OCI-M1 (cell line): ENCODE data around the gene KAZN.
"Not testable (repeated sequence)": the region's sequence is repeated elsewhere in the genome, so short reads cannot be mapped to it uniquely, and the experiment has no call there.

Experiments
- DNase-seq: peaks from one replicate; lab custom pipeline; 2025; lab: John Stamatoyannopoulos, UW

KAZN gene

DNA sequence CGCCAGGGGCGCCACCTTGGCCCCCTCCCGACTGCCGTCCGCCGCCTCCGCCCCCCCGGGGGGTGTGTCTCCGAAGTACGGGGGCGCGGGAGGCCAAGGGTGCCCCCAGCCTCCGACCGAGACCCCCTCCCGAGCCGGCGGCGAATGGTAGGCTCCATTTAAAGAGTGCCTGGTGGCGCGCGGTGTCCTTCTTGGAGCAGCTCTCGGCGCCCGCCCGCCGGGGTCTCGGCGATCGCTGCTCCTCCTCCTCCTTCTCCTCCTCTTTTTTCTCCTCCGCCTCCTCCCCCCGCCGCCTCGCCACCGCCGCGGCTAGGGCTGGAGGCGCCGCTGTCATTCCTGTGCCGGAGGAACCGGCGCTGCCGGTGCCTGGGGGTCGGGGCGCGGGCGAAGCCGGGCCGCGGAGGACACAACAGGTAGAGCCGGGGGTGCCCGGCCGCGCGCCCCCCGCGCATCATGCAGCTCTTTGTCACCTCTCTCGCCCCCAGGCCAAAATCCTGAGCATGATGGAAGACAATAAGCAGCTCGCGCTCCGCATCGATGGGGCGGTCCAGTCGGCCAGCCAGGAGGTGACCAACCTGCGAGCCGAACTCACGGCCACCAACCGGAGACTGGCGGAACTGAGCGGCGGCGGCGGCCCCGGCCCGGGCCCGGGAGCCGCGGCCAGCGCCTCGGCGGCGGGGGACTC, at the start of gene KAZN:
KAZN (plus strand) TSS at position 188 of the 685 bp plus-strand sequence.
- DNase-seq: no peak

GRCh38 chr1:14549897-14550620, 48.4 kb upstream of the KAZN start:
- no peak for DNase-seq

DNA sequence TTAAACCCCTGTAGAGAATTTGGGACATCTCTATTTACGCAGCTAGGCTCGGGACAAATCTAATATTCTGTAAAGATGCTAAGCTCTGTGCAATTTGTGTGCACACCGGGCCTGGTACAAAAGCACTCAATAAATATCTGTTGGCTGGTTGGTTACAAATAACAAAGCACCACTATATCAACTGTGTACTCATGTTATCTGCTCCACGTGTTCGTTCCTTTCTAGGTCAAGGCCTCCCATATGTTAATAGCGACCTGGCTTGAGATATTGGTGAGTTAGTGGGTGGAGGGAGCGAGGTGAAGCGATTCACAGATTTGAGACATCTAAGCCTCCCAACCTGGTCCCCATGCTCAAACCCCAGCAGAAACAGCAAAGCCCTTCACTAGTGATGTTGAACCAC, 47.1 kb upstream of the KAZN start:
- no peak for DNase-seq

DNA sequence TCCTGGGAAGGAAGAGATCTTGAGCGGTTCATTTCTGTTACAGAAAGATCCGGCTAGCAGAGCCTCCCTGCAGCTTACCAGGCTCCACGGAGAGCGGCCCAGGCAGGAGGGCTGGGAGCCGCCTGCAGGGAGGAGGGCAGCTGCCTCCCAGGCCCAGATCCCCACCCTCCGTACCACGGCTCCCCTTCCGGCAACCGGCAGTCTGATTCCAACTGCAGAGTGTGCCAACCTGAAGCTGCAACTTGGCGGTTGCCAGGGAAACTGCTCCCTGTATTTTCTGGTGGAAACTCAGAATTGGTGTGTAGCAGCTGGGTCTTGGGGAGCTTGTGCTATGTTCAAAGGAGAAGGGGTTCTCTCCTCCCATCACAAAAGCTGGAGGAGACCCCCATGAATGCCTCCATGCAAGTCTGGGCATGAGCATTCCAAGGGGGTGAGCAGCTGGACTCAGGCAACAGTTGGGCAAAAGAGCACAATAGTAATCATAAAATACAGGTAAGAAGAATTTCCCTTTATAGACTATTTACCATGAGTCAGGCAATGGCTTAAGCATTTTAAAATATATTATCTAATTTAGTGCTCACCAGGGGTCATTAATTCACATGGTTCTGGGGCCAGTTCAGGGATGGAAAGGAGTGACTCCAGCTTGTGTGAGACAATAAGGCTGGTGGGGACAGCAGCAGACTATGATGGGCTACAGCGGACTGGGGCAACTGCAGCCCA, 46.1 kb upstream of the KAZN start:
- no peak for DNase-seq

DNA sequence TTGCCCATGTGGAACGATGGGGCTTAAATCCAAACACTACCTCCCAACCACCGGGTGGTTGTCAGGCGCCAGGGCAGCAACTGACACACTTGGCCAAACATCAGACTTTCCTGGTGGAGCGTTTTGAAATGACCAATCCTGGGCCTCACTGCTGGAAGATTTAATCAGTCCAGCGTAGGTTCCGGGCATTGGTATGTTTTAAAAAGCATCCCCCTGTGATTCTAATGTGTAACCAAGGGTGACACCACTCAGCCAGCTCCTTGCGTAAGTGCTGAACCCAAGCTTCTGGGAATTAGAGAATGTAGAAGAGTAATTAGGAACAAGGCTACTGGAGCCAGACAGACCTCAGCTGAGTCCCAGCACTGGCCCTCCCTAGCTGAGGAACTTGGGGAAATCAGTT, 44.8 kb upstream of the KAZN start:
- no peak for DNase-seq

GRCh38 chr1:14555091-14555490, 43.4 kb upstream of the KAZN start:
- DNase-seq: no peak

DNA sequence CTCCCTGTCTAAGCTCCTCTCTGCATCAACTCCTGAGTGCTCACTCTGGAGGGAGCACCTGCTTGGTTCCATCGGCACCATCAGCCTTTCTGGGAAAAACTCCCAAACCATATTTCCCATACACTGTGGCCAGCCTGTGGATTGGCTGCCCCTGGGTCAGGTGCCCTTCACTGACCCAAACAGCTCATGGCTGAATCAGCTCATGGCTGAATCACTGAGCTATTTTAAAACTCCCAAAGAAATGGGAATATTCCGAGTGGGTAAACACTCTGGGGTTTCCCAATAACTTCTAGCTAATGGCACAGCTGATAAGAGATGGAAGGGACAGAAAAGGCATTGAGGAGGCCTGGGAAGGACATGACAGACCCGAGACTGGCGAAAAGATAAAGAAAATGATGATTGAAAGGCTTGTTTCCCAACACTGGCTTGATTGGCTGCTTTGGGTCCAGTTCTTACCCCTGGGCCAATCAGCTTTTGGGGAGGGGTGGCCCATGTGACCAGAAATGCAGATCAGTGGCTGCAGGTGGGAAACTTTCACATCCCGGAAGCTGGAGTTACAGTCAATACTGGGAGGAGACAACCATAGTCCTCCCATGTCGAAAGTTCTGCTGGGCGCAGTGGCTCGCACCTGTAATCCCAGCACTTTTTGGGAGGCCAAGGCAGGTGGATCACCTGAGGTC, 37.3 kb upstream of the KAZN start:
- no peak for DNase-seq

GRCh38 chr1:14565090-14565489, 33.4 kb upstream of the KAZN start:
- no peak for DNase-seq

DNA sequence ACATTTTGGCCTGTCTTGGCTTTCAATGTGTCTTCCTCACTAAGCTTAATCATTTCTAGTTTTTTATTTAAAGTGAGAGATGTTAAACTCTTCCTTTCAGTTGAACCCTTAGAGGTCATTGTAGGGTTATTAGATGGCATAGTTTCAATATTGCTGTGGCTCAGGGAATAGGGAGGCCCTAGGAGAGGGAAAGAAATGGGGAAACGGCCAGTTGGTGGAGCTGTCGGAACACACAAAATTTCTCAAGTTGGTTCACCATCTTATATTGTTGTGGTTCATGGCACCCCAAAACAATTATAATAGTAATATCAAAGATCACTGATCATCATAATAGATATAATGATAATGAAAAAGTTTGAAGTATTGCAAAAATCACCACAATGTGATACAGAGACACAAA, 31.4 kb upstream of the KAZN start:
- DNase-seq: no peak

DNA sequence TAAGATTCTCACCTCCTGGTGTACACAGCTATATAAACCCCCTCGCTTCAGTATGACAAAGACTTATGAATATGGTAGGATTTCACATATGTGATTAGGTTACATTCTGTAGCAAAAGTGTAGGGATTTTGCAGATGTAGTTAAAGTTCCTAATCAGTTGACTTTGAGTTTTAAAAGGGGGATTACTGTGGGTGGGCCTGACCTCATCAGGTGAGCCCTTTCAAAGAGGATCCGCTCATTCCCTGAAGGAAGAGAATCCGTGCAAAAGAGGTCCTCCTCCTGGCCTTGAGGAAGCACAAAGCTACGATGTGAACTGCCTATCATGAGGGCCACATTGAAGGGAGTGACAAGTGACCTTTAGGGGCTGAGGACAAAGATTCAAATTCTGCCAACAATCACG, 30.6 kb upstream of the KAZN start:
- DNase-seq: no peak

GRCh38 chr1:14568716-14569355, 29.6 kb upstream of the KAZN start:
- no peak for DNase-seq

DNA sequence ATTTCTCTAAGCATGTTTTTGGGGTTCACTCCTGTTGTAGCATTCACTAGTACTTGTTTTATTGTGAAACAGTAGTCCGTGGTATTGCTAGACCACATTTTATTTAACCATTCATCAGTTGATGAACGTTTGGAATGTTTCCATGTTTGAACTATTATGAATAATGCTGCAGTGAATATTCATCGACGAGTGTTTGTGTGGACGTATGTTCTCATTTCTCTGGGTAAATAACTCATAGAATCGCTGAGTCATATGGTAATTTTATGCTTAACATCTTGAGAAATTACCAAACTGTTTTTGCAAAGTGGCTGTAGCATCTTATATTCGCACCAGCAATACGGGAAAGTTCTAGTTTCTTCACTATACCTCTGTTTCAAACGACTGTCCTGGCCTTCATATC, 28.0 kb upstream of the KAZN start:
- DNase-seq: no peak

DNA sequence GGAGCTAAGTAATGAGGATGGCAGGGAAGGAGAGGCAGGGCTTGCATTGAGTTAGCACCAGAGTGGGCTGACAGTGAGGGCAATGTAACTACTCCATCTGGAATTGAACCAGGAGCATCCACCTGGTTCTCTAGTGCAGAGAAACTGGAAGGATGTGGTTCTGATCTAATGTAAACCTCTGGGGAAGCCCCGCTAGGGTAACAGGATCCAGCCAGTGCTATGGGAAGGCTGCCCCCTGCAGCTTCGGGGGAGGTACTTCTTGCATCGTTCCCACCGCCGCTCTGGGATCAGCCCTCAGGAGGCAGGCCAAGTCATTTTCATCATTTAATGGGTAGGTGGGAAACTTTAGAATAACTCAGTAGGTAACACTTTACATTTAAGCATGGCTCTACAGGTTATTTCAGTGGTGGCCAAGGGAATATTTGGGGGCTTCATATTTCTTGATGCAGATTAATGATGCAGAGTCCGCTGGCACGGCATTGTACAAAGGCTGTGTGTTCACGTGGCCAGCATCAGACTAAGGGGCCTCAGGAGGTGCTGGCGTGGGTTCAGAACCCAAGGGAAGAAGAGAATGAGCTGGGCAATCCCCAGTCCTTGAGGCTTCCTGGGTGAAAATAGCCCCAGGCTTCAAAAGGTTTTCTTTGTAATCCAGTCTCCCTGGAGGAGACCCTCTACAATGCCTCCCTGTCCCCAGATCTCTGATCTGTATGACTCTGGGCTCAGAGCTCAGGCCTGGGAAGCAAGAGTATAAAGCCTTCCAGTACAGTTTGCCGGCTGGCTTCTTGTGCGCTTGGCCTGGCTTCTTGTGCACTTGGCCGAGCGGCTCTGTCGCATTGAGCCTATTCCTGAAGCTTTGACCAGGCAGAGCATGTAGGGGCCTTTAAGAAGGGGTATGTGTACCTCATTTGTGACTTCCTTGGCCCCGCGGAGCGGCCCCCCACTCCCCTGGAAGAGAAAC, 26.4 kb upstream of the KAZN start:
- no peak for DNase-seq

DNA sequence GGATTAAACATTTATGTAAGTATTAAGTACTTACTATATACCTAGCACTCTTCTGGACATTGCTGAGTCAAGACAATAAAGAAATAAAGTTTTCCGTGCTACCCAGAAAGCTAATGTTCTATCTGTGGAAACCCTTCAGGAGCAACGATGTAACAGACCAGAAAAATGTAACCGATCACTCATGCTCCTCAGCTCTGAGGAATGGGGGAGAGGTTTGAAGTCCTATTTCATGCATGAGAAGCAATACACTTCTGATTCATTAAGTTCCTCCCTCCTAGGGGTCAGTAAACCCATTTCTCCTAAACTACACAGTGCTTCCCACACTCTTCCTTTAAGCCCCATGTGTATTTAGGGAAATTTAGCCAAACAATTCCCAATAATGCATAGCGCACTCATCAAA, 25.6 kb upstream of the KAZN start:
- DNase-seq: no peak

DNA sequence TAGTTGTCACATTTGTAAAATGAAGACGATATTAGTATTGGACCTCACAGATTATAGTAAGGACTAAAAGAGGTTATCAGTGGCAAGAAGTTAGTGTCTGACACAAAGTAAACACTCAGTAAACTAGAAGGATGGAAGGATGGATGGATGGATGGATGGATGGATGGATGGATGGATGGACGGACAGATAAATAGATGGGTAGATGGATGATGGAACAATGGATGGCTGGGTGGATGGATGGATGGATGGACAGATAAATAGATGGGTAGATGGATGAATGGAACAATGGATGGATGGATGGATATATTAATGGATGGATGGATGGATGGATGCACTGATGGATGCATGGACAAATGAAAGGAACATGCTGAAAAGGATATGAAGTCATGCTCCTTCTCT, 22.3 kb upstream of the KAZN start:
- DNase-seq: no peak

GRCh38 chr1:14577261-14577660, 21.2 kb upstream of the KAZN start:
- no peak for DNase-seq

DNA sequence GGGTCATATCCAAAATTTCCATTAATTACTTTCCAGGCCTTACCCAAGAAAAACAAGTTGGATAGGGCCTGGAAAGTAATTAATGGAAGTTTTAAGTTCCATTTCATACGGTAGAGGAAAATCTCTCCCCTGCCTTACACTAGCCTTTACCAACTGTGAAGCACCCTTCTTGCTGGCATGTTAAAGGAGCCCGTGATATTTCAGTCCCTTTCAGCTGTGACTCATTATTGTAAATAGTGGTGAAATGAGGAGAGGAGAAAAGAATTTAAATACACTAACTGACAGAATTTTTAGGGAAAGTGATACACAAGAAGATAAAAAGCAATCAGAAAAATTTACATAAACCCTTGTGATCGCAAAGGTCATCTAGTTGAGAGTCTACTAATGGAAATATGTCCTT, 20.3 kb upstream of the KAZN start:
- no peak for DNase-seq

GRCh38 chr1:14580295-14580694, 18.2 kb upstream of the KAZN start:
- DNase-seq: not testable (repeated sequence)

GRCh38 chr1:14580986-14581385, 17.5 kb upstream of the KAZN start:
- no peak for DNase-seq

- DNase-seq: no peak
These were observed 14.7 kb upstream of the KAZN start for GRCh38 chr1:14583788-14584187.

GRCh38 chr1:14585728-14586127, 12.8 kb upstream of the KAZN start:
- DNase-seq: no peak
